MM.1S (cell line): Measurements from ENCODE around the gene UGT2A1.

Experiments used
- DNase-seq: peaks from one replicate; pipeline ENCODE4 v3.0.0-alpha.2; 2015
- H2AFZ ChIP-seq: fragments of 300-600 bp; sonication (generic); 2 replicates; pipeline ENCODE4 v1.6.0; 2016; ENCODE audit warnings: antibody characterized with exemption, low read length
- H3F3A ChIP-seq: fragments of 300-600 bp; sonication (generic); 2 replicates; pipeline ENCODE4 v1.6.1; 2016; ENCODE audit warnings: mild to moderate bottlenecking, antibody characterized with exemption, low read length, moderate library complexity, mixed read lengths; ENCODE audit not compliant: insufficient read depth
- H3K27ac ChIP-seq: fragments of 300-600 bp; sonication (generic); 2 replicates; pipeline ENCODE4 v1.5.1; 2016; ENCODE audit warnings: mild to moderate bottlenecking, low read length
- H3K27me3 ChIP-seq: fragments of 300-600 bp; sonication (generic); replicated peaks from 2 replicates; pipeline ENCODE4 v1.6.0; 2016; ENCODE audit warnings: low read length; ENCODE audit not compliant: insufficient read depth
- H3K36me3 ChIP-seq: fragments of 300-600 bp; sonication (generic); replicated peaks from 2 replicates; pipeline ENCODE4 v1.6.1; 2016; ENCODE audit warnings: mild to moderate bottlenecking, low read length, mixed read lengths; ENCODE audit not compliant: insufficient read depth
- H3K4me1 ChIP-seq: fragments of 300-600 bp; sonication (generic); 2 replicates; pipeline ENCODE4 v1.6.1; 2016; ENCODE audit warnings: low read length, mixed read lengths
- H3K4me2 ChIP-seq: fragments of 300-600 bp; sonication (generic); 2 replicates; pipeline ENCODE4 v1.6.0; 2016; ENCODE audit warnings: low read depth, low read length
- H3K4me3 ChIP-seq: fragments of 300-600 bp; sonication (generic); 2 replicates; pipeline ENCODE4 v1.5.1; 2016; ENCODE audit warnings: low read length, mixed read lengths
- H3K79me2 ChIP-seq: fragments of 300-600 bp; sonication (generic); 2 replicates; pipeline ENCODE4 v1.6.1; 2016; ENCODE audit warnings: mixed run types, low read length, mixed read lengths
- H3K9ac ChIP-seq: fragments of 300-600 bp; sonication (generic); 2 replicates; pipeline ENCODE4 v1.6.1; 2016; ENCODE audit warnings: low read length, mixed read lengths
- H3K9me2 ChIP-seq: fragments of 300-600 bp; sonication (generic); replicated peaks from 2 replicates; pipeline ENCODE4 v1.6.1; 2016; ENCODE audit warnings: mild to moderate bottlenecking, low read length, mixed read lengths; ENCODE audit not compliant: insufficient read depth
- H3K9me3 ChIP-seq: fragments of 300-600 bp; sonication (generic); replicated peaks from 2 replicates; pipeline ENCODE4 v1.6.1; 2016; ENCODE audit warnings: mild to moderate bottlenecking, low read length, mixed read lengths; ENCODE audit not compliant: insufficient read depth
- H4K20me1 ChIP-seq: fragments of 300-600 bp; sonication (generic); 2 replicates; pipeline ENCODE4 v1.6.1; 2016; ENCODE audit warnings: mild to moderate bottlenecking, low read length, moderate library complexity, mixed read lengths; ENCODE audit not compliant: insufficient read depth
- CTCF ChIP-seq: fragments of 300-600 bp; sonication (generic); IDR thresholded peaks from 2 replicates; pipeline ENCODE4 v1.5.1; 2016; ENCODE audit warnings: antibody characterized with exemption, low read length, mixed read lengths
- EZH2 ChIP-seq: fragments of 300-600 bp; sonication (generic); optimal IDR thresholded peaks from 2 replicates; pipeline ENCODE3; 2017; ENCODE audit warnings: low read depth, mild to moderate bottlenecking, antibody characterized with exemption, low read length, mixed read lengths
- EZH2phosphoT487 ChIP-seq: fragments of 300-600 bp; sonication (generic); IDR thresholded peaks from 2 replicates; pipeline ENCODE4 v1.6.1; 2018; ENCODE audit warnings: antibody characterized with exemption, low read length

UGT2A1 gene

GRCh38 chr4:69653147-69653546 lies at the start of gene UGT2A1:
Gene UGT2A1 (minus strand): TSS chr4:69653247. CDS start chr4:69647644, 5,603 bp downstream.
- Histone ChIP-seq H3K9me2 (no peaks in the 10 kb centered on the region), H3K4me3 (no peak within 1 kb of the TSS), H3K9ac (no peak within 1 kb of the TSS), H2AFZ (no peak within 1 kb of the TSS), H3K27ac (no peak within 1 kb of the TSS), H3K36me3 (no peaks in the 10 kb centered on the region; the same call in 1 of the 2 replicates), H3K9me3 (no peaks in the 10 kb centered on the region), H3K27me3 (no peaks in the 10 kb centered on the region), H3K4me1 (no peaks in the 10 kb centered on the region), H3F3A (no peaks in the 10 kb centered on the region), H4K20me1 (no peaks in the 10 kb centered on the region), H3K4me2 (no peak within 1 kb of the TSS), H3K79me2 (no peaks in the 10 kb centered on the region)
- no peak for DNase-seq
- TF ChIP-seq EZH2phosphoT487 = no peak
- TF ChIP-seq CTCF = no peak
- TF ChIP-seq EZH2 = no peak

DNA sequence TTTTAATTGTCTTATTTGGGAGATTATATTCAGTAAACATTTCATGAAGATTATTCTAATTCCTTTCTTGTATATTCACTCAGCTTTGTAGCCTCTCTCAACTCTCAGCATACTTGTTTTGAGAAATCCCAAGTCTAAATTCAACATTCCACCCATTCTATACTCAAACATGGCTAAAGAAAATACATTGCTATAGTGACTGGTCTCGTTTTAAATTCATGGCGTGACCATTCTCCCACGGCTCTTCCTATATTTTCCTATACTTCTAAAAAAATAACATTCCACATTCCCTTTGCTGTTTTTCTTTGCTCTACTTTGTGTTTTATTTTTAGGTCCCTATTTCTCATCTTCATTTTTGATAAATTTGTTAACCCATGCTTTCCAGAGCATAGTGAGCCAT lies 49.2 kb upstream of the UGT2A1 start:
- H3K4me2 ChIP-seq = no peak overlapping the region
- no peaks in the 10 kb centered on the region for H3K27me3 ChIP-seq
- H3K4me3 ChIP-seq = no peak overlapping the region
- H3K9ac ChIP-seq = no peak overlapping the region
- no peaks in the 10 kb centered on the region for H3K9me2 ChIP-seq
- H4K20me1 ChIP-seq = no peaks in the 10 kb centered on the region
- H3K27ac ChIP-seq = no peak overlapping the region
- no peaks in the 10 kb centered on the region for H3K36me3 ChIP-seq
- no peaks in the 10 kb centered on the region for H3K4me1 ChIP-seq
- DNase-seq = no peak
- TF ChIP-seq EZH2 (no peak), EZH2phosphoT487 (no peak), CTCF (no peak)
- no peaks in the 10 kb centered on the region for H3K9me3 ChIP-seq
- no peaks in the 10 kb centered on the region; the same call in 1 of the 2 replicates for H3F3A ChIP-seq
- no peak overlapping the region for H2AFZ ChIP-seq
- H3K79me2 ChIP-seq = no peaks in the 10 kb centered on the region

GRCh38 chr4:69701696-69702095 lies 48.6 kb upstream of the UGT2A1 start:
- Histone ChIP-seq H3K79me2 (no peaks in the 10 kb centered on the region), H3F3A (no peaks in the 10 kb centered on the region; the same call in 1 of the 2 replicates), H3K4me3 (no peak overlapping the region), H2AFZ (no peak overlapping the region), H3K9me3 (no peaks in the 10 kb centered on the region), H3K9ac (no peak overlapping the region), H3K4me2 (no peak overlapping the region), H4K20me1 (no peaks in the 10 kb centered on the region), H3K9me2 (no peaks in the 10 kb centered on the region), H3K27me3 (no peaks in the 10 kb centered on the region), H3K27ac (no peak overlapping the region), H3K4me1 (no peaks in the 10 kb centered on the region), H3K36me3 (no peaks in the 10 kb centered on the region)
- TF ChIP-seq CTCF = no peak
- no peak for TF ChIP-seq EZH2phosphoT487
- TF ChIP-seq EZH2 = no peak
- DNase-seq = no peak
